Left cardiac atrium (tissue), 4 donors: Measurements from ENCODE around the gene GCN1. TPM values are rescaled to one million over a fixed set of nuclear protein-coding genes. Genes with fewer than 3 reads are reported as not detected.
A peak's percentile ranks its signal among the peaks of the same experiment; 100 is the strongest.

Source experiments
- ATAC-seq, 2 donors: fragments of 200-7000 bp; cut with Tn5 transposase; one replicate each; pipeline ENCODE4 v1.9.1; 2020; ENCODE audit warnings: mild to moderate bottlenecking in 2 of 2, moderate library complexity in 2 of 2
- DNase-seq: peaks from one replicate; pipeline ENCODE4 v3.0.0-alpha.2; 2020
- intact Hi-C, 2 donors: fragments of 100-400 bp; cut with DNase I; formaldehyde crosslinking; loops; one replicate each; pipeline versions ENCODE4 v1.14.1 to v1.15.1; 2022 to 2023
- total RNA-seq, 2 donors: library from RNA; stranded (reverse); fragmentation: NEBNext Ultra II Directional; extraction: Animal tissue kit (Norgen Biotek cat#: 25700); gene quantifications; one replicate each; pipeline ENCODE4 v1.2.1, GENCODE V29; 2021
- donor health status: DM: no; HTN: yes; CAD: no.
- donor health status: DM: no; HTN: yes; CAD: no; lungs with severe emphysema.
- donor health status: DM: yes; HTN: yes; CAD: no.
- donor health status: Dilated cardiomyopathy.

The GCN1 gene
- total RNA-seq, 2 donors from 2014 or later = 36.1 to 51.9 TPM

- ATAC-seq (peak in 1 of 2 donors; percentile 2), DNase-seq (no peak)
- intact Hi-C loops = no loop called here
These were observed 35.2 kb upstream of the GCN1 start for GRCh38 chr12:120229487-120230325.

- ATAC-seq (no peak), DNase-seq (no peak)
- intact Hi-C loops = no loop called here
These were observed 34.6 kb upstream of the GCN1 start for GRCh38 chr12:120229071-120229486.

- ATAC-seq = peak; percentile 63 to 77
- intact Hi-C loops = loop anchor here (1.0 kb wide), 2 partner anchors 37 to 38 kb away; partner anchors contain the start of gene PXN (in 1 of the 2)
- DNase-seq = peak; percentile 89
These were observed 34.0 kb upstream of the GCN1 start for GRCh38 chr12:120228291-120229070.

- ATAC-seq = no peak
- DNase-seq = no peak
- intact Hi-C loops = loop anchor here (1.0 kb wide), 2 partner anchors 37 to 38 kb away; partner anchors contain the start of gene PXN (in 1 of the 2)
These were observed 33.5 kb upstream of the GCN1 start for GRCh38 chr12:120228041-120228290.

GRCh38 chr12:120227233-120228040 is 32.9 kb upstream of the GCN1 start:
- ATAC-seq = no peak
- DNase-seq = no peak
- intact Hi-C loops = loop anchor here (1.0 kb wide), 2 partner anchors 38 to 39 kb away; partner anchors contain the start of gene PXN (in 1 of the 2)

- intact Hi-C loops = no loop called here
- DNase-seq (no peak), ATAC-seq (no peak)
These were observed 31.5 kb upstream of the GCN1 start for GRCh38 chr12:120225852-120226640.

- DNase-seq = no peak
- intact Hi-C loops = no loop called here
- ATAC-seq = no peak
These were observed 30.7 kb upstream of the GCN1 start for GRCh38 chr12:120225200-120225558.

GRCh38 chr12:120224304-120225199 is 30.0 kb upstream of the GCN1 start:
- ATAC-seq (peak; percentile 50 to 55), DNase-seq (peak; percentile 65)
- intact Hi-C loops = no loop called here

GRCh38 chr12:120223458-120224303 is 29.2 kb upstream of the GCN1 start:
- DNase-seq = no peak
- intact Hi-C loops = no loop called here

GRCh38 chr12:120222288-120222832 is 27.8 kb upstream of the GCN1 start:
- ATAC-seq (no peak), DNase-seq (no peak)
- intact Hi-C loops = no loop called here

More at GRCh38 chr12:120223458-120224303, 29.2 kb upstream of the GCN1 start:
- no peak for ATAC-seq

- DNase-seq (no peak), ATAC-seq (no peak)
- intact Hi-C loops = no loop called here
These were observed 27.0 kb upstream of the GCN1 start for GRCh38 chr12:120221576-120221900.

GRCh38 chr12:120220838-120221575 is 26.5 kb upstream of the GCN1 start:
- DNase-seq = no peak
- intact Hi-C loops = no loop called here
- no peak for ATAC-seq

- ATAC-seq (no peak), DNase-seq (no peak)
These were observed 24.4 kb upstream of the GCN1 start for GRCh38 chr12:120218680-120219606.

GRCh38 chr12:120216742-120217605 is 22.5 kb upstream of the GCN1 start:
- DNase-seq = no peak
- intact Hi-C loops = no loop called here
- ATAC-seq = no peak

More at GRCh38 chr12:120218680-120219606, 24.4 kb upstream of the GCN1 start:
- intact Hi-C loops = no loop called here
